Globus pallidus (tissue), 1 donor: ENCODE measurements around the gene CIDEA.

ENCODE experiments used
- DNase-seq: peaks from one replicate; pipeline ENCODE4 v3.0.0-alpha.2; 2015; ENCODE audit warnings: low spot score

CIDEA gene

GRCh38 chr18:12318857-12319256 lies 64.7 kb downstream of the CIDEA start:
- DNase-seq: no peak

GRCh38 chr18:12321333-12321732 lies 67.2 kb downstream of the CIDEA start:
- DNase-seq: no peak

GRCh38 chr18:12324991-12325725 lies 71.0 kb downstream of the CIDEA start:
- no peak for DNase-seq

GRCh38 chr18:12325726-12326245 lies 71.6 kb downstream of the CIDEA start:
- no peak for DNase-seq

GRCh38 chr18:12326711-12327460 lies 72.7 kb downstream of the CIDEA start:
- DNase-seq: no peak
